ENCODE measurements around the gene SHROOM4.

The SHROOM4 gene

DNA sequence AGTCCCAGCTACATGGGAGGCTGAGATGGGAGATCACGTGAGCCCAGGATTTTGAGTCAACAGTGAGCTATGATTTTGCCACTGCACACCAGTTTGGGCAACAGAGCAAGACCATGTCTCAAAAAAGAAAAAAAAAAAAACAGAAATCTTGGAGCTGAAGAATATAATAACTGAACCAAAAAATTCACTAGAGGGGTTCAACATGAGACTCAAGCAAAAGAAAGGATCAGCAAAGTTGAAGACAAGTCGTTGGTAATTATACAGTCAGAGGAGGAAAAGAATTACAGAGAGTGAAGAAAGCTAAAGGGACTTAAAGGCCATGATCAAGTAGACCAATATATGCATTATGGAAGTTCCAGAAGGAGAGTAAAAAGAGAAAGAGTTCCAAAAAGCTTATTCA lies 26.9 kb downstream of the SHROOM4 start:
- DNase-seq (ENCODE audit: low read depth, low spot score), result no peak

DNA sequence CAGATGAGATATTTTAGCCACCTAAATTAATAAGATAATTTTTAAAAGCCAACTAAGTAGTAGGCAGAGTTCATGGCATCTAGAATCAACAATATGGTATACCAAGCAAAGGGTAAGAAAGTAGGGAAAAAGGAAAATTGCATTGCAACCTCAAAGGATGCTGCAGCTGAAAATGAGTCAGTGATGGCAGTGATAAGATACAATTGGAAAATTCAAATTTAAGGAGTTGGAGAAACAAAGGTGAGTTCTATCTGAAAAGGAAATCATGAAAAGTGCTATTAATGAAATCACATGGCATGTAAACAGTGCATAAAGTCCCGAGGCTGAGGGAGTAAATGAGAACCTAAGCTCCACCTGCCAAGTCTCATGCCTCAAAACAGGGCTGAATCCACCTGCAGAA lies 33.9 kb downstream of the SHROOM4 start:
- no peak for DNase-seq (ENCODE audit: low read depth, low spot score)

DNA sequence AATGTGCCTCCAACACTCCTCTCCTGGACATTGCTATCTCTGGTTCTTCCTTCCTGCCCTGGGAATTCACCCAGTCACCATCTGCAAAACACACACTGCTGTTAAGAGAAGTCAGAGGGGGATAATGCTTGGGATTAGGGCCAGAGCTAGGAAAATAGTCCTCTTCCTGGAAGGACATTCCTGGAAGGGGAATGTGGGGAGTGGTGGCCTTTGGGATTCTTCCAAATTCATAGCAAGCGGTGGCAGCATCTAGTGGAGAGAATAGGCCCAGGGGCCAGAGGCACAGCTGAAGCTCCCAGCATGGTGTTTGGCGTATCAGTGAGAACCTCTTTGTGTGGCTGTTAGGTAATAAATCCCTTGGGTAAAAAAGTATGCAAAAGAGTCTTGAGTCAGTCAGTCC lies 34.3 kb downstream of the SHROOM4 start:
- peak; percentile 80 for DNase-seq (ENCODE audit: low read depth, low spot score)

DNA sequence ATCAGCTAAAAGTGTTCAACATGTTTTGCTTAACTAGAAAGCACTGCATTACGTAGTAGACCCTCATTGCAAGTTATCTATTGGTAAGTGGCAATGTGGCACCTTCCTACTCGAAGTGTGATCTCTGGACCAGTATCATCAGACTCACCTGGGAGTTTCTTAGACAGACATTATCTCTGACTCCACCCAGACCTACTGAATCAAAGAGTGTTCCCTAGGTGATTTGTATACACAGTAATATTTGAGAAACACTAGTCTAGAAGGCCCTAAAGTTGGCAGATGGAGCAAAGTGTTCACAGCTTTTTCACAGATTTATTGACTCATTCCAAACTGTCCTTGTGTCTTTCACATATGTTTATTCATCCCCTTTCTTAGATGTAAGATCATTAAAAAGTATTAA lies 35.7 kb downstream of the SHROOM4 start:
- DNase-seq (ENCODE audit: low read depth, low spot score), result no peak

DNA sequence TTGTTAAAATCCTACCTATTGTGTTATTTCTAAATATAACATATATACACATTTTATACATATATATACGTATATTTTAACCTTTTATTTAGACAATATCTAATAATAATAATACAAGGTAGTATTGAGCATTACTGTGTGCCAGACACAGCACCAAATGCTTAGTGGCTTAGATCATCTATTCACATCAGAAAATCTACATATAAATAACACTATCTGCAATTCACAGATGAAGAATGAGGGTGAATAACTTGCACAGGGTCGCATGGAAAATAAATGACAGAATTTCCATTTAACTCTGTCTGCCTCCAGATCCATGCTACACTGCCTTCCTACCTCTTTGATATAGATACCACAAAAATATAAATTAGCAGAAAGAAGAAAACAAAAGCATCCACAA lies 37.7 kb downstream of the SHROOM4 start:
- DNase-seq (ENCODE audit: low read depth, low spot score), result no peak

DNA sequence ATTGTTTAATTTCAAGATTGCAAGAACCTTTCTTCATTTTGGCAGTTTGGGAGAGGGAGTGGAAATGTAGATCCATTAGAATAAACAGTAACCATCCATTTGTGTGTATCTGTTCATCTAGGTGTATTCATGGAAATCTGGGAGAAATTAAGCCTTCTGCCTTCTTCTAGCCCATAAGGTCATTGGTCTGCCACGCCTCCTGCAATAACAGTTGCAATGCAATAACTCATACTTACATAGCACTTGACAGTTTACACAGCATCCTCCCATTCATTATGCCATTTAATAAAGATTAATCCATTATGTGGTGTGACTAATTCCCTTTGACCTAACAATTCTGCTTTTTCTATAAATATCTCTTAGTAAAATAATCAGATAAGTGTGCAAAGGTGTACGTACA lies 42.6 kb downstream of the SHROOM4 start:
- DNase-seq (ENCODE audit: low read depth, low spot score), result no peak

DNA sequence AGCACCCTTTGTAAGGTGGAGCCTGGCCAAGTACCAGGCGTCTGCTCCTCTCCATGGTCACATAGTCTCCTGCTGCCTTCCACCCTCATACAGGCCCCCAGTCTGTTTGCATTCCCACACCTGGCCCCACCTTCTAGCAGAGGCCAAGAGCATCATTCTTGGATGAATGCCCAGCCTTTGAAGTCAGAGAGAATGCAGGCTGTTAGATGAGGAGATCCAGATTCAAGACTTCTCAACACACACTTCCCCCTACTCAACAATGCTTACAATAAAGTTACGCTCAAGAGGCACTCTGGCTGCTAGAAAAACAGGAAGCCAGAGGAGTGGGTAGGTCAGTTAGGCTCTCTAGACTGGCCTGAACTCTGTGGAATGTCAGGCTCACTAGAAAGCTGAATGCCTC lies 43.3 kb downstream of the SHROOM4 start:
- DNase-seq (ENCODE audit: low read depth, low spot score), result peak; percentile 15

DNA sequence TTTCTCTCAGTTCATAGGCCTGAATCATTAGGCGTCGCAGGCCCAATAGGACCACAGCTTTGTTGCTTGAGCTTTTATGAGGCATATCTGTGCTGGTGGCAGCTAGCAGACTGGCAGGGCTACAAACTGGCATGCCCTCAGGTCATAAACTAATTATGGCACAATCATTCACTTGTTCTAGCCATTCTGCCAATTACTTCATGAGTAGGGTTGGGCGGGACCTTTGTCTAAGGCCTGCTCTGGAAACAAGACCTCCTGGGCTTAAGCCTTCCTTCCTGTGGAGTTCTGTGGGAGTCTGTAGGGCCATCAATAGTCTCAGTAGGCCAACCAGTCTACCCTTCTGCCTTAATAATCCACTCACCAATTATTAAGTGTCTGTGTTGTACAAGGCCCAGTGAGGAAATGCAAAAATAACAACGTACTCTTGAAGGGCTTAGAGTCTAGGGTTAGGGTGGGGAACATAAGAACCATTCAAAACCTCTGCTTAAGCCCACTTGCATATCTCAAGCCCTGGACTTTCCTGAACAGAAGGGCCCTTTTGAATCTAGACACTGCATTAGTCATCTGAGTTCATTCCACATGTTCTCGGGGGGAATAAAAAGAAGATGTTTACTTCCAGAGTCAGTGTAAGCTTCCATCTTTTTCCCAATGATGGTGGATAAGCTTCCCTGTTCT lies 44.5 kb downstream of the SHROOM4 start:
- no peak for DNase-seq (ENCODE audit: low read depth, low spot score)

DNA sequence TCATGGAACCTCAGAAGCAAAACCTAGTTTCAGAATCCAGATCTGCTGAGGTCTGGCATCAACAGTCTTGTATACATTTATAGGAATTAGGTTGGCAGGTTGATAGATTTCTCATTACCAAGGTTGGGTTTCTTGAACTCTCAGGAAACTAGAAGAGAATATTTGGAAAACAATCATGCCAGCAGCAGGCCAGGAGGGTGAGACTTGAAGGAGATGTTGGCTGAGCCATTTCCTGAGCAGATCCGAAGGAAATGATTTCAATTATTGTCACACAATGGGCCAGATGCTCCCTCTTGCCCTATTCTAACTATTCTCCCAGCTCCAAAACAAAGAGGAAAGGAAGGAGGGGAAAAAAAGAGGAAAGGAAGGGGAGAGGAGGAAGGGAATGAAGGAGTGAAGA lies 45.2 kb downstream of the SHROOM4 start:
- no peak for DNase-seq (ENCODE audit: low read depth, low spot score)

DNA sequence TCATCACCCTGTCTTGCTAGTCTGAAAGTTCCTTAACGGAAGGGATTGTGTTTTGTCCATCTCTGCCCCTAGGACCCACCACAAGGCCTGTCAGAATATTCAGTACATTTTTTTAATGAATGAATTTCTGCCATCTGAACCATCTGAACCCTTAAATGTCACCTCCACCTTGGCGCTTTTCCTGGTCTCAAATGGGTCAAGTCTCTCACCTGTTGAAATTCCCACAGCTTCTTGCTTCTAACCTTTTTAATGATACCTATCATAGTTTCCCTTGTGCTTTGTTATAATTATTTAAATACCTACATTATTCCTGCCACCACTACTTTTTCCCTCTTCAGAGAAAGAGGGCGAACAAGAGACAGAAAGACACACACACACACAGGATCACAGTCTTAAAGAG lies 48.0 kb downstream of the SHROOM4 start:
- DNase-seq (ENCODE audit: low read depth, low spot score), result no peak

DNA sequence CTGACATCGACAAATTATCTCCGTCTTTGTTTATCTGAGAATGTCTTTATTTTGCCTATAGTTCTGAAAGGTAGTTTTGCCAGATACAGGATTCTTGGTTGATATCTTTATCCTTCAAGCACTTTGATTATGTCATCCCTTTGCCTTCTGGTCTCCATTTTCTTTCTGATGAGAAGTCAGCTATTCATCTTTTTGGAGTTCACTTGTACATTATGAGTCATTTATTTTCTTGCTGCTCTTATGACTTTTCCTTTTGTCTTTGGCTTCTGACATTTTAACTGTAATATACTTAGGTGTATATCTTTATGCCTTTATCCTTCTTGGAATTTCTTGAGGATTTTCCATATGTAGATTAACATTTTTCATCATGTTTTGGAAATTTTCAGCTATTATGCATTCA lies 51.4 kb downstream of the SHROOM4 start:
- no peak for DNase-seq (ENCODE audit: low read depth, low spot score)

DNA sequence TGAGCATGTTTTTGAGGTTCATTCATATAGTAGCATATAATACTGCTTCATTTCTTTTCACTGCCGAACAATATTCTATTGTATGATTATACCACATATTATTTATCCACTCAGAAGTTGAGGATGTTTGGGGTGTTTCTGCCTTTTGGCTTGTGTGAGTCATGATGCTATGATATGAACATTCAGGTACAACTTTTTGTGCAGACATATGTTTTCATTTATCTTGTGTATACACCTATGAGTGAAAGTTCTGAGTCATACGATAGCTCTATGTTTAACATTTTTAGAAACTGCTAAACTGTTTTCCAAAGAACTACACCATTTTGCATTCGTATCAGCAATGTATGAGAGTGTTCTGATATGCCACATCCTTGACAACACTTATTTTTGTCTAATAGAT lies 57.7 kb downstream of the SHROOM4 start:
- DNase-seq (ENCODE audit: low read depth, low spot score), result no peak

DNA sequence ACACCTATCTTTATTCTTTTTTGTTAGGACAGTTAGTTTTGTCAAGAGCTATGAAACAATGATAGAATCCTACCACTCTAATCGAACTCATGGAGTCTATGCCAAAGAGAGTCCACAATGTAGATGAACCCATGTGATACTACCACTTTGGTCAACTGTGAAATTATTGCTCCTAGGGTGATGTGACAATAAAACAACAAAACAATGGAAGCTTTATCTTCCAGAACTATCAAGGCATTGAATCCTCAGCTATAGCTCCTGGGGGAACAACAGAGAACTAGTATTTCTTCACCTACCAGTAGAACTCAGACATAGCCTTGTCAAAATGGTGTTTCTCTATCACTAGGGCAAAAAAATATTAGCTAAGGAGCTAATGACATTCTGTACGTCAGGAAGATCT lies 62.9 kb downstream of the SHROOM4 start:
- DNase-seq (ENCODE audit: low read depth, low spot score), result no peak

DNA sequence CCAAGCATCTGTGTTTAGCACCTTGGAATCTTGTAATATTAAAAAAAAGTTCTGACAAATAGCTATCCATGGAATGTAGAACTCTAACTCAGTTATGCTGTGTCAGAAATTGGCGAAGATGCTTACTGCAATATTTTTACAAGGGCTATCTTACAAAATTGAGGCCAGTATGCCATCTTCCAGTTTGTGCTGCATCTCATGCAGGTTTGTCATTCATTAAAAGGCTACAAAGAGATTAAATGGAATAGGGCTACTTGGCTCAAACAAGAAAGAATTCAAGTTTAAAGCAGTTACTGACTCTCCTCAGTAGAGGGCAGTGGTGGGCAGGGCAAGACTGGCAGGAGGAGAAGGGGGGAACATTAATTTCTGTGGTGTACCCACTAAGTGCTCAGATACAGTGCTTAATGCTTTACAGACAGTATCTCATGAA lies 66.5 kb downstream of the SHROOM4 start:
- DNase-seq (ENCODE audit: low read depth, low spot score), result no peak

DNA sequence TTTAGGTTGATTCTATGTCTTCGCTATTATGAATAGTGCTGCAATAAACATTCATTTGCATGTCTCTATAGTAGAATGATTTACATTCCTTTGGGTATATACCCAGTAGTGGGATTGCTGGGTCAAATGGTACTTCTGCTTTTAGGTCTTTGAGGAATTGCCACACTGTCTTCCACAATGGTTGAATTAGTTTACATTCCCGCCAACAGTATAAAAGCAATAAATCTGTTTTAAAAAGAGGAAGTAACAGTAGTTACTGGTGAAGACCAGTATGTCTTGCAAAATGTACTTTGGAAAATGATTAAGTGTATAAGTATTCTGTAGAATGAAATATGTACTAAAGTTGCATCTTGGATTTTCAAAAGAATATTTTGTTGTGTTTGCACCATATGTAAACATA lies 77.3 kb downstream of the SHROOM4 start:
- DNase-seq (ENCODE audit: low read depth, low spot score), result no peak

DNA sequence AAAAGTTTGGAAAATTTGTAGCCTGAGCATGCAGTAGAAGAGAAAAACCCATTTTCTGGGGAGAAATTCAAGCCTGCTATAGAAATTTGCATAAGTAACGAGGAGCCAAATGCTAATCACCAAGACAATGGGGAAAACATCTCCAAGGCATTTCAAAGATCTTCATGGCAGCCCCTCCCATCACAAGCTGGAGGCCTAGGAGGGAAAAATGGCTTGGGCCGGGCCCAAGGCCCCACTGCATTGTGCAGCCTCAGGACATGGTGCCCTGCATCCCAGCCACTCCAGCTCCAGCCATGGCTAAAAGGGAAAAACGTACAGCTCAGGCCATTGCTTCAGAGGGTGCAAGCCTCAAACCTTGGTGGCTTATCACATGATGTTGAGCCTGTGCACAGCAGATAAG lies 87.7 kb downstream of the SHROOM4 start:
- DNase-seq (ENCODE audit: low read depth, low spot score), result peak; percentile 55

DNA sequence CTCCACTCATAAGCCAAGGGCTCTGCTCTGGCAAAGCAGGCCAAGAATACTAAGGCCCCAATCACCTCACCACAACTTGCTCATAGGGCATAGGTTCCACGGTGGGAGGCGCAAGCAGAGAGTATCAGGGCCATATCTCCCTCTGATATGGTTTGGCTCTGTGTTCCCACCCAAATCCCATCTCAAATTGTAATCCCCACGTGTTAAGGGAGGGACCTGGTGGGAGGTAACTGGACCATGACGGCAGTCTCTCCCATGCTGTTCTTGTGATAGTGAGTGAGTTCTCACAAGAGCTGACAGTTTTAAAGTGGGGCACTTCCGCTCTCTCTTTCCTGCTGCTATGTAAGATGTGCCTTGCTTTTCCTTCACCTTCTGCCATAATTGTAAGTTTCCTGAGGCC lies 88.7 kb downstream of the SHROOM4 start:
- DNase-seq (ENCODE audit: low read depth, low spot score), result no peak

DNA sequence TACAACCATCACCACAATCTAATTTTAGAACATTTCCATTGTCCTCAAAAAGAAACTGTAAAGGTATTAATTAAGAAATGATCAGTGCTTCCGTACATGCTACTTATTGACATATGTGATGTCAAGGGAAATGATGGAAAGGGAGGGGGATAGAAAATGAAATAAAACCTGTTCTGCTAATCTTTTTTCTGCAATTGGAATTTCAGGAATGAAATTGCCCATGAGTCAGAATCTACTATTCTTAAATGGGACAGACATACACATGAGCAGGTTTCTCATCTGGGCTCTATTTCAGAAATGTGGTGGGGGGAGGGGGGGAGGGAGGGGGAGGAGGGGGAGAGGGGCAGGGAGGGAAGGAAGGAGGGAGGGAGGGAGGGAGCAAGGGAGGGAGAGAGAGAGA lies 91.0 kb downstream of the SHROOM4 start:
- DNase-seq (ENCODE audit: low read depth, low spot score), result no peak

DNA sequence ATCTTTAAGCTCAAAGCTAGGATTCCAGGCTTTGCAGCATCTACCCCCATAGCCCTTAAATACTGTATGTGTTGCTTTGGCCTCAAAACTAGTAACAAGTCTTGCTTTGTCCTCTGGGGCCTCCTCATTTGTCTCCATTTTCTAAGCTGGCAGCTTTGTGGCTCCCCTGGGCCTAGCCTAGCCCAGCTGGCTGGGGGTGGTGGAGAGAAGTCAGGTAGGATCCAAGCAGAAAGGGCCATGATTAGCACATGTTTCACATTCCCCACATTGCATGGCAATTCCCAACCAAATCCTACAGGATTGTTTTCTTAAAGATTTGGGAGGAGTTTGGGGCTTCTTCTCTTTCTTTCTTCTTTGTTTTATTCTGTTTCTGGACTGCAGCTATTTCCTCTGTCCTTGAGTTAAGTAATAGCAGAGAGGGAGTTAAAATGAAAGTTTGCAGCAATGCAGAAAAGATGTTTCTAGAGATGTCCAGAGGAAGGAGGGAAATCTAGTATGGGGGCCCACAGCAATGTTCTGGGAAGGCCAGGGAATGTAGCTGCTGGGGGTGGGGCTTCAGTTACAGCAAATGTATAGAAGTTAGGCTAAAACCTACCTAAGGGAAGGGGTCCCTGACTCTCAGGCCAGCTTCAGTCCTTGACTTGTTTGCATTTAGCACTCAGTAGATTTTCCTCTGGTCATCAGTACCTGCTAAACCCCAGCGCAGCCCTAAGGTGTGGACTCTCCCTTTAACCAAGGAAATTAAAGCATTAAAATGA lies 92.1 kb downstream of the SHROOM4 start:
- peak; percentile 68 for DNase-seq (ENCODE audit: low read depth, low spot score)

DNA sequence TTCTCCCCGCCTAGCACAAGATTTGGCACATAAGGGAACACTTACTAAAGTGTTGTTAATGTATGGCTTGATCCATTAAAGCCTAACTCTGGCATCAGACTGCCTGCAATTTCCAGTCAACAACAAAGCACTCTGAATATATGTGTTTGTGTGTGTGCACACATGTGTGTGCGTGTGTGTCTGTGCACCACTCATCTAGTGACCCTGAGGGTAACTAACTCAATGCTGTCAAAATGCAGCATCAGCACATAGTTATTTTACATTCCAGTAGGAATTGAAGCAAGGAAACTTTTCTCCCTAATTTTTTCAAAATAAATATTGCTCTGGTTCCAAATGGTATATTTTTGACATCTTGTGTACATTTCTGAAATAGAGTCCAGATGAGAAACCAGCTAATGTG lies 94.4 kb downstream of the SHROOM4 start:
- DNase-seq (ENCODE audit: low read depth, low spot score), result no peak

DNA sequence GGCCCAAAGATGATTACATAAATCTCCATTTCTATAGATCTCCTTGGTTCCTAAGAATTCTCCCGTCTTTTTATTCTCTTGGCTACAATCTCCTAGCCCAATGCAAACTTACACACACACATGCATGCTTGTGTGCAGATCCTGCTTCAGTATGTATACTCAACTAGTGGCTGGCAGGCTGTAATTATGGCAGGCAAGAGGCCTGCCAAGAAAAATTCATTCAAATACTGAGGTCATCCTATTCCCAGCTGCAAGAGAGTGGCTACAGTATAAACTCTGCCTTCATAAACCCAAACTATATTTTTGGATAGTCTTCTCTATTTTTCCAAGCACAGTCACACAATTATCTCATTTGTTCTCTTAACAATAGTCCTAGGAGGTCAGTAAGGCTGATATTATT lies 95.2 kb downstream of the SHROOM4 start:
- DNase-seq (ENCODE audit: low read depth, low spot score), result no peak

DNA sequence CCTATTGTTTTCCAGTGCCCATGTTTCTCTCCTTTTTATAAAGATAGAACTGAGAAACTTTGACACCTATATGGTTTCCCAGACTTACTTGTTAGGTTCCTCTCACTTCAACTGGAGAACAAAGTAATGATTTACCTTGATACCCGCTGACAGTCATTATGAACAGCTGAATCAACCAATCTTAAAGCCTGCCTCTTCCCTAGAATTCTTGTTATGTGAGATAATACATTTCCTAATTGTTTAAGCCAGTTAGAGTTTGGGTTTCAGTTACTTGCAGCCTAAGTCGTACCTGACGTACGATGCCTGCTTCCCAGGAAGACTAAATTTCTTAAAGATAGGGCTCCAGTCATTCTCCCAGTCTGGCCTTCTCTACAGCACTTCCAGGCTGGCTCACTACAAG lies 97.3 kb downstream of the SHROOM4 start:
- no peak for DNase-seq (ENCODE audit: low read depth, low spot score)

DNA sequence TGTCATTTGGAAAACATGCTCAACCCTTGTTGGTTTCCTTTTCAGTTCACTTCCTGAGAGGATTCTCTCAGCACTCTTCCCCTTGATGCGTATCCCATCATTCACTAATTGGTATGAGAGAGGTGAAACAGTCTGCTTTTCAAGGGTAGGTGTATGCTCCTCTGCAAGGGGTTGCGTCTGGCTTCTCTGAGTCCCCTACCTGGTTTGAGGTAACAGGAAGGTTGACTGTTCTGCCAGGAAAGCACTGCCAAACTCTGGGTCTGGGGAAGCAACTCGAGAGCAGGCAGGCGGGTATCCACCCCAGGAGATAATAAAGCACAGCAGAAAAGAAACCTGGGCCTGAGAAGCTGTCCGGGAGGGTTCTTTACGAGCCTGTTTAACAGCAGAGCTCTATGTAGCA lies 101.2 kb downstream of the SHROOM4 start:
- peak; percentile 32 for DNase-seq (ENCODE audit: low read depth, low spot score)

DNA sequence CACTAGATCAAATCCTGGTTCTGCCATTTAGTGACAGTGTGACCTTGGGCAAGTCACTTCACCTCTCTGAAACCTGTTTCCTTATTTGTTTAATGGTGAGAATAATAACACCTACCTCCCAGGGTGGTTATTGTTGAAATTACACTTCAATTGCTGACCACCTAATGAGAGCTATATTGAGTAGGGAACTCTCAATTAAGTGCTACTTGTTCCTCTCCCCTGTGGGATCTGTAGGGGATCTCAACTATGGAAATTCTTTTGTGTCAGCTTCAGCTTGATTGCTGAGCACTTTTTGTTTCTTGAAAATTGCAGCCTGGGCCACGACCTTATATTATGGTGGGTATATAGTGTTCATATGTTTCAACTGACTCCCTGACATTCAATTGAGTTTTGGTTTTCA lies 102.1 kb downstream of the SHROOM4 start:
- DNase-seq (ENCODE audit: low read depth, low spot score), result no peak

Measured in ELF-1 (cell line).